ENCODE data around the gene BTG3. TPM values are rescaled to one million over a fixed set of nuclear protein-coding genes. Genes with fewer than 3 reads are reported as not detected.

BTG3 gene, protein sequence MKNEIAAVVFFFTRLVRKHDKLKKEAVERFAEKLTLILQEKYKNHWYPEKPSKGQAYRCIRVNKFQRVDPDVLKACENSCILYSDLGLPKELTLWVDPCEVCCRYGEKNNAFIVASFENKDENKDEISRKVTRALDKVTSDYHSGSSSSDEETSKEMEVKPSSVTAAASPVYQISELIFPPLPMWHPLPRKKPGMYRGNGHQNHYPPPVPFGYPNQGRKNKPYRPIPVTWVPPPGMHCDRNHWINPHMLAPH
- 25.7 and 31.7 TPM in 2 replicates for total RNA-seq

GRCh38 chr21:17612565-17613241 is at the start of gene BTG3:
TSS of gene BTG3 (minus strand) at chr21:17612901. CDS start at chr21:17609144, 3,757 bp downstream.

Small RNA genes lying within 50 kb of the gene (small RNA-seq; reads per million reads assigned to genes)
- not detected for gene RF00019

Other genes starting within 250 kb of the BTG3 start
- gene CXADR, start 99.9 kb downstream of the BTG3 start, total RNA-seq, result 0.59 and 1.1 TPM in 2 replicates
- gene C21orf91, start 206.5 kb upstream of the BTG3 start, total RNA-seq, result 7.7 and 9.6 TPM in 2 replicates